NK-92 (cell line): Measurements from ENCODE around the gene GPR107.

Experiments used
- DNase-seq: peaks from one replicate; lab custom pipeline; 2025; ENCODE audit not compliant: unreplicated experiment; lab: John Stamatoyannopoulos, UW

GPR107 gene

GRCh38 chr9:130128733-130129431 is 75.2 kb downstream of the GPR107 start:
- DNase-seq = no peak

- DNase-seq = no peak
These were observed 75.8 kb downstream of the GPR107 start for GRCh38 chr9:130129432-130130061.

- no peak for DNase-seq
These were observed 79.0 kb downstream of the GPR107 start for GRCh38 chr9:130132746-130133145.

GRCh38 chr9:130137081-130137640 is 83.5 kb downstream of the GPR107 start:
- DNase-seq = no peak

- no peak for DNase-seq
These were observed 84.0 kb downstream of the GPR107 start for GRCh38 chr9:130137641-130138081.

- DNase-seq = no peak
These were observed 84.5 kb downstream of the GPR107 start for GRCh38 chr9:130138171-130138653.

GRCh38 chr9:130138791-130139190 is 85.1 kb downstream of the GPR107 start:
- no peak for DNase-seq

- DNase-seq = no peak
These were observed 85.5 kb downstream of the GPR107 start for GRCh38 chr9:130139251-130139650.

- DNase-seq = no peak
These were observed 87.0 kb downstream of the GPR107 start for GRCh38 chr9:130140706-130141105.

- DNase-seq = no peak
These were observed 88.3 kb downstream of the GPR107 start for GRCh38 chr9:130142056-130142455.

GRCh38 chr9:130142641-130143040 is 88.9 kb downstream of the GPR107 start:
- no peak for DNase-seq

- DNase-seq = no peak
These were observed 89.7 kb downstream of the GPR107 start for GRCh38 chr9:130143279-130143893.

GRCh38 chr9:130143958-130144366 is 90.3 kb downstream of the GPR107 start:
- DNase-seq = no peak

- no peak for DNase-seq
These were observed 91.0 kb downstream of the GPR107 start for GRCh38 chr9:130144703-130145102.

GRCh38 chr9:130145658-130146057 is 92.0 kb downstream of the GPR107 start:
- no peak for DNase-seq

GRCh38 chr9:130147198-130147597 is 93.5 kb downstream of the GPR107 start:
- no peak for DNase-seq

- no peak for DNase-seq
These were observed 94.2 kb downstream of the GPR107 start for GRCh38 chr9:130147910-130148309.

GRCh38 chr9:130149031-130149430 is 95.3 kb downstream of the GPR107 start:
- DNase-seq = no peak

- DNase-seq = no peak
These were observed 96.1 kb downstream of the GPR107 start for GRCh38 chr9:130149654-130150286.

GRCh38 chr9:130150779-130151382 is 97.2 kb downstream of the GPR107 start:
- DNase-seq = no peak

- DNase-seq = no peak
These were observed 101.1 kb downstream of the GPR107 start for GRCh38 chr9:130154816-130155215.
